SU-DHL-6 (cell line): Measurements from ENCODE around the gene DGUOK.

Source experiments
- H2AFZ ChIP-seq: fragments of 200-600 bp; sonication (generic); 2 replicates; pipeline ENCODE4 v1.6.1; 2014; ENCODE audit warnings: low read depth, mild to moderate bottlenecking, moderate library complexity, mixed read lengths, antibody characterized with exemption, low read length; ENCODE audit not compliant: severe bottlenecking
- H3F3A ChIP-seq: fragments of 200-600 bp; shearing (Covaris generic); 2 replicates; pipeline ENCODE4 v1.6.0; 2016; ENCODE audit warnings: antibody characterized with exemption, mild to moderate bottlenecking; ENCODE audit not compliant: insufficient read depth
- H3K27ac ChIP-seq: fragments of 200-600 bp; sonication (generic); 2 replicates; pipeline ENCODE4 v1.5.1; 2016; ENCODE audit warnings: low read depth, mild to moderate bottlenecking, low read length, moderate library complexity, mixed read lengths
- H3K27me3 ChIP-seq: fragments of 200-600 bp; sonication (generic), shearing (Covaris generic); 2 replicates; pipeline ENCODE4 v1.6.0; 2014; ENCODE audit warnings: mild to moderate bottlenecking, low read length
- H3K36me3 ChIP-seq: fragments of 200-600 bp; sonication (generic); 2 replicates; pipeline ENCODE4 v1.6.1; 2014; ENCODE audit warnings: mild to moderate bottlenecking, low read length, mixed read lengths
- H3K4me2 ChIP-seq: fragments of 300-600, 200-600 bp; shearing (Covaris generic), sonication (generic); 2 replicates; pipeline ENCODE4 v1.6.0; 2014; ENCODE audit warnings: low read length, low read depth, mild to moderate bottlenecking; ENCODE audit not compliant: poor library complexity, severe bottlenecking
- H3K4me3 ChIP-seq: fragments of 200-600 bp; sonication (generic); 2 replicates; pipeline ENCODE4 v1.5.1; 2014; ENCODE audit warnings: antibody characterized with exemption, low read length, mild to moderate bottlenecking, mixed read lengths; ENCODE audit not compliant: insufficient read depth, poor library complexity, severe bottlenecking
- H3K79me2 ChIP-seq: fragments of 200-600 bp; sonication (generic); 2 replicates; pipeline ENCODE4 v1.6.1; 2014; ENCODE audit warnings: mild to moderate bottlenecking, low read length, moderate library complexity; ENCODE audit not compliant: insufficient read depth
- H3K9ac ChIP-seq: fragments of 200-600 bp; sonication (generic); 2 replicates; pipeline ENCODE4 v1.7.0; 2014; ENCODE audit warnings: mild to moderate bottlenecking, low read length
- H3K9me2 ChIP-seq: fragments of 200-600 bp; sonication (generic); replicated peaks from 2 replicates; pipeline ENCODE4 v1.6.1; 2014; ENCODE audit warnings: low read length; ENCODE audit not compliant: insufficient read depth
- H3K9me3 ChIP-seq: fragments of 200-600 bp; sonication (generic); 2 replicates; pipeline ENCODE4 v1.6.1; 2014; ENCODE audit warnings: low read length, mixed read lengths; ENCODE audit not compliant: insufficient read depth
- H4K20me1 ChIP-seq: fragments of 200-600 bp; sonication (generic); 2 replicates; pipeline ENCODE4 v1.6.1; 2014; ENCODE audit warnings: low read depth, mild to moderate bottlenecking, antibody characterized with exemption, low read length, moderate library complexity, mixed read lengths
- EZH2phosphoT487 ChIP-seq: fragments of 200-600 bp; sonication (generic), shearing (Covaris generic); conservative IDR thresholded peaks from 2 replicates; pipeline ENCODE4 v1.6.1; 2018; ENCODE audit warnings: mild to moderate bottlenecking, antibody characterized with exemption, low read length, moderate library complexity, mixed read lengths
- TF ChIP-seq, protein P1 (sequence below): fragments of 200-600 bp; sonication (generic); IDR thresholded peaks from one replicate; pipeline ENCODE4 v1.5.1; 2017; ENCODE audit warnings: antibody characterized with exemption, mild to moderate bottlenecking, low read length, moderate library complexity; ENCODE audit not compliant: insufficient read depth, poor library complexity, severe bottlenecking

Gene DGUOK

DNA sequence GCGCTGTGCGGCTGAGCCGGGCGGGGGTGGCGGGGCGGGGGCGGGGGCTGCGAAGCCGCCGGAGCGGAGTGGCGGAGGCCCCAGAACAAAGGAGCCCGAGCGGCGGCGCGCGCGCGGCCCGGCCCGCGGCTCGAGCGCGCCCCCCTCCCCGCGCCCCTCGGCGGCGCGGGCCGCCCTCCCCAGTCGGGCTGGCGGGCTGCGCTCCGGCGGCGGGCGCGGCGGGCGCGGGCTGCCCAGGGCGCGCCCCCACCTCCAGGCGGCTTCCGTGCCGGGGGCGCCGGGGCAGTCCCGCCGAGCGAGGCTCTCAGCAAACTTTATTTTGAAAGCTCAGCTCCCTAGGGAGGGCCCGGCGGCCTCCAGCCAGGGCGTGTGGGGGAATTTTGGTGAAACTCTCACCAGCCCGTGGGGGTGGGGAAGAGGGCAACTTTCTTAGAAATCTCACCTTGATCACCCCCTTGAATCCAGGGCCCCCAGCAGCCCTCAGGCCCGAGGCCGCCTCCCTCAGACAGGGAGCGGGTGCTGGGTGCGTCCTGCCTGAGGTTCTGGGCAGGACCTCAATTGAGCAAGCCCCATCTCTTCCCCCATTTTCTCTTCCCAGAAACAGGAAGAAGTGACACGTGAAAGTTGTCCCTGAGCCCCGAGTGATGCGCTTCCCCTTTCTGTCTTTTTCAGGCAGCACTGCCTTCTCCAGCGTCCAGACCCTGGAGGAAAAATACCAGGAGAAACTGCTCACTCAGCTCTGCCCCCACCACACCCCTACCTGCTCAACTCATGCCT is 58.8 kb downstream of the DGUOK start:
- Histone ChIP-seq H3F3A (peaks cover 28% of the 10 kb centered on the region), H3K9ac (peak overlapping the region; percentile 72), H3K27me3 (no peaks in the 10 kb centered on the region), H3K27ac (peak overlapping the region; percentile 69), H3K79me2 (peaks cover 50% of the 10 kb centered on the region), H3K36me3 (no peaks in the 10 kb centered on the region), H3K4me3 (peak overlapping the region; percentile 60), H2AFZ (no peak overlapping the region), H3K9me2 (no peaks in the 10 kb centered on the region), H3K4me2 (peak overlapping the region; percentile 77), H3K9me3 (no peaks in the 10 kb centered on the region), H4K20me1 (no peaks in the 10 kb centered on the region; the same call in 1 of the 2 replicates)
- no peak for TF ChIP-seq EZH2phosphoT487
- TF ChIP-seq, protein P1, sequence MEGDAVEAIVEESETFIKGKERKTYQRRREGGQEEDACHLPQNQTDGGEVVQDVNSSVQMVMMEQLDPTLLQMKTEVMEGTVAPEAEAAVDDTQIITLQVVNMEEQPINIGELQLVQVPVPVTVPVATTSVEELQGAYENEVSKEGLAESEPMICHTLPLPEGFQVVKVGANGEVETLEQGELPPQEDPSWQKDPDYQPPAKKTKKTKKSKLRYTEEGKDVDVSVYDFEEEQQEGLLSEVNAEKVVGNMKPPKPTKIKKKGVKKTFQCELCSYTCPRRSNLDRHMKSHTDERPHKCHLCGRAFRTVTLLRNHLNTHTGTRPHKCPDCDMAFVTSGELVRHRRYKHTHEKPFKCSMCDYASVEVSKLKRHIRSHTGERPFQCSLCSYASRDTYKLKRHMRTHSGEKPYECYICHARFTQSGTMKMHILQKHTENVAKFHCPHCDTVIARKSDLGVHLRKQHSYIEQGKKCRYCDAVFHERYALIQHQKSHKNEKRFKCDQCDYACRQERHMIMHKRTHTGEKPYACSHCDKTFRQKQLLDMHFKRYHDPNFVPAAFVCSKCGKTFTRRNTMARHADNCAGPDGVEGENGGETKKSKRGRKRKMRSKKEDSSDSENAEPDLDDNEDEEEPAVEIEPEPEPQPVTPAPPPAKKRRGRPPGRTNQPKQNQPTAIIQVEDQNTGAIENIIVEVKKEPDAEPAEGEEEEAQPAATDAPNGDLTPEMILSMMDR, result no peak

DNA sequence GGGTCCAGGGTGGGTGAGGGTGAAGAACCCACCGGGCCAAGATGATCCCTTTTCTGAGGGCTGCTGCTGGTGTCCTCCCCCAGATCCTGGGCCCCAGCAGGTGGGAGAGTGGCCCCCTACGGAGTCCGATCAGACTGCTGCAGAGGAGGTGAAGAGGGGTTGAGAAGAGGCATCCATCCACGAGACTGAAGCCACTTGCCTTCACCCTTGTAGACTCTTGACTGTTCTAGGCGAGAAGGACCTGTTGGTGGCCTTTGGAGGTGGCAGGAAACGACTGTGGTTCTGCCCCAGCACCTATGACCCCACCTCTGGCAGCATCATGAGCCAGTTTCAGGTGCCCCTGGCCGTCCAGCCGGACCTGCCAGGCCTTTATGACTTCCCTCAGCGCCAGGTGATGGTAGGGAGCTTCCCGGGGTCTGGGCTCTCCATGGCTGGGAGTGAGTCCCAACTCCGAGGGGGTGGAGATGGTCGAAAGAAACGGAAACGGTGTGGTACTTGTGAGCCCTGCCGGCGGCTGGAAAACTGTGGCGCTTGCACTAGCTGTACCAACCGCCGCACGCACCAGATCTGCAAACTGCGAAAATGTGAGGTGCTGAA is 59.5 kb downstream of the DGUOK start:
- Histone ChIP-seq H3K4me3 (peak overlapping the region; percentile 60), H3K27ac (peak overlapping the region; percentile 69), H3K9me2 (no peaks in the 10 kb centered on the region), H3K27me3 (no peaks in the 10 kb centered on the region), H3K79me2 (peaks cover 57% of the 10 kb centered on the region), H4K20me1 (no peaks in the 10 kb centered on the region; the same call in 1 of the 2 replicates), H3K36me3 (no peaks in the 10 kb centered on the region), H3K9me3 (no peaks in the 10 kb centered on the region), H2AFZ (no peak overlapping the region), H3K4me2 (peak overlapping the region; percentile 77), H3K9ac (peak overlapping the region; percentile 72), H3F3A (peaks cover 28% of the 10 kb centered on the region)
- TF ChIP-seq, protein P1, result no peak
- no peak for TF ChIP-seq EZH2phosphoT487

DNA sequence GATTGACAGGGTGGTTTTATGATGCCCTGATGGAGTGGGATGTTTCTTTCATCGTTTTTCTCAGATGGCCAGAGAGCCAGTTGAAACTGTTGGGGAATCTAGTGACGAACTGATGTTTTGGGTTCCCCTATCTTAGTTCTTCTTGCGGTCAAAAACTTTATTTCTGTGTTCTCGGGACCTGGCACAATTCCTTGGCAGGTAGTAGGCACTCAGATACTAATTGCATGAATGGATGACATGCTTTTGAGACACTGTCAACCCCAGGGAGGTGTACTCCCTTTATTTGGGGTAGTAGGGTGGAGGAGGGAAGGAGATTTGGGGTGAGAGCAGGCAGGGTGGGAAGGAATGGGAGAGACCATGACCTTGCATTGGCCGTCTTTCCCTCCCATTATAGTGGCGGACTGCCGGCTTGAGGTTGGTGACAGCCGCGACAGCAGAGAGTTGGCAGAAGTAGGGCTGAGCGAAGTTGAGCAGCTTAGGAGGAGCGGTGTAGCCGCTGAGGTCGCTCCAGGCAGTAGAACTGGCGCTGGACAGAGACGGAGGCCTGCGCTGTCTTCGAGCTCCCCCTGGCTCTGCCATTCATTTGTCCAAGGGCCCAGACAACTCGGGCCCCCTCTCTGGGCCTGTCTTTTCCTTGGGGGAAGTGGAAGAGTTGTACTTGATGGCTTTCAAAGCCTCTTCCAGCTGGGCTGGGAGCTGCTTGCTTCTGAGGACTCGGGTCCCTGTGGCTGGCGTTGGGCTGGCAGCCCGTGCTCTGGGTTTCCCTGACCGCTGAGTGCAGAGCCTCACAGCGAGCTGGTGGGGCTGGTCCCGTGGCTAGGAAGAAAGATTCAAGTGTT is 60.6 kb downstream of the DGUOK start:
- no peak for TF ChIP-seq EZH2phosphoT487
- TF ChIP-seq, protein P1, result no peak
- Histone ChIP-seq H4K20me1 (no peaks in the 10 kb centered on the region; the same call in 1 of the 2 replicates), H3K27ac (no peak overlapping the region), H3K79me2 (peaks cover 67% of the 10 kb centered on the region), H3K9me3 (no peaks in the 10 kb centered on the region), H3K9ac (peak overlapping the region; percentile 72), H3K4me3 (peak overlapping the region; percentile 60), H3K27me3 (no peaks in the 10 kb centered on the region), H3K9me2 (no peaks in the 10 kb centered on the region), H2AFZ (no peak overlapping the region), H3K36me3 (no peaks in the 10 kb centered on the region), H3K4me2 (peak overlapping the region; percentile 77), H3F3A (peaks cover 25% of the 10 kb centered on the region)
